Kidney tubule cell (primary cell): Measurements from ENCODE around the gene SETD2.

Experiments used
- DNase-seq: peaks from one replicate; pipeline ENCODE4 v3.0.0-alpha.2; 2018; ENCODE audit warnings: low spot score

Gene SETD2

DNA sequence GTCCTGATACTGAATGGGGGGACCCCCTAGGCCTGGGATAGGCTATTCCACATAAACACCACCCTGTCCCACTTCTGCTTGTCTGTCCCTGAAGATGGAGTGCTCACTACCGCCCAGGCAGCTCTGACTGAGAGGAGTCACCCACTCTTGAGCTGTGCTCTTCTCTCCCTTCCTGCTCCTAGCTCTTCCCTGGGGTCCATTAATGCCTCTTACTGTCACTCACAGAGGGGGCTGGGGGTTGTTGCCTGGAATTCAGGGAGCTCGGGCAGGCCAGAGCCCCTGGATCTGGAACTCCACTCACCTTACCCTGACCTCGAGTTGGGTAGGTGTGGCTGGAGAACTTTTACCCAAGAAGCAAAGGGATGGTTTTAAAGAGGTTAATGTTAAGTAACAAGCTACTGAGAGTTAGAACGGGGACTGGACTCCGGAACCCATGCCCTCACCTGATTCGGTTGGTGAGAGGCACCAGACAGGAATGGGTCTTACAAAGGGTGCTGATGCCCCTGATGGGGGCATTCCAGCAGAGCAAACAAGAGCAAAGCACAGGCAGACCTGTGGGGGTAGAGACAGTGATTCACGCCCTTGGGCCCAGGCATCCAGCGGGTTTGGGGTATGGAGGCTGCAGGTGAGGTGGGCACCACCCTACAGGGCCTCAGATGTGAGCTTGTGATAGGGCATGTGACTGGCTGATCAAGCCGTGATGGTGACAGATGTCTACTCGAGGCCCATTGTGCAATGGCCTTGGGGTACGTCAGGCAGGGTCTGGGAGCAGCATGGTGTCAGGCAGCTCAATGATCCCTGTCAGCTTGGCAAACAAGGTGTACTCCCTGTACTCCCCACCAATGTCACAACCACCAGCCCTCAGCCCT is 179.1 kb downstream of the SETD2 start:
- no peak for DNase-seq

DNA sequence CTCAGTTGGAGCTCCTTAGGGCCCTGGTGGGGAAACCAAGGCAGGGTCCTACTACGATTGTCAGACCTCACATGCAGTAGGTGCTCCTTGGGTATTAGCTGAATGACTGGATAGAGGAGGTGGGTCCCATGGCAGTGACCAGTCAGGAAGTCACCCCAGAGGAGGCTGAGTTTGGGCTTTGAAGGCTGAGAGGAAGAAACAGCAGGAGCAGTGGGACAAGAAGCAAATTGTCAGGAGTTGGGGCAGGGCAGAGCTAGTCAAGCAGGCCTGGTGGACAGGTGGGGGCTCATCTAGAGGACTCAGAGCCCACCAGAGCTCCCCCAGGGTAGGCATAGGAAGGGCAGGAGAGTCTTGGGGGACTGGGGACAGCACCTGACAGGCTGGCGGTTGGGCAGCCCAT is 181.4 kb downstream of the SETD2 start:
- no peak for DNase-seq

DNA sequence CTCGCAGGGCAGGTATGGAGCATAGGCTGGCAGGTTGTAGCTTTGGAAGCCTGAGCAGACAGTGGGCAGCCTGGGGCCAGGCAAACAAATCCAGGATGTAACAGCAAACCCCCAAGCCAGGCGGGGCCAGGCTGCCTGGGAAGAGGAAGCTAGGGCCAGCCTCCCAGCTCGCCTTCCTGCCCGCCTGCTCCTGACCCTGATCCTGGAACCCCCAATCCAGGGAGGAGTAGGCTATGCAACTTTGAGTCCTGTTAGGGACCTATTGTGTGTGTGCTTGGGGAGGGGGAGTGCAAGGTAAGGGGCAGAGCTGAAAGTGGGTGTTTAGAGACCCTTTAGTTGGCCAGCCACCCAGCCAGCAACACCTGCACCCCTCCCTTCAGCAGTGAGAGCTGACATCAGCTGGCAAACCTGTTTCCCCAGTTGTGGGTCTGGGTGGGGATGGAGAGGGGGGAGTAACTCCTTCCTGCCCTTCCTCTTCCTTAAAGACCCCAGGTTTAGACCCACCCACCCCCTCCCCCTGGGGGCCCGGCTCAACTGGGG is 181.9 kb downstream of the SETD2 start:
- DNase-seq: peak; percentile 44

DNA sequence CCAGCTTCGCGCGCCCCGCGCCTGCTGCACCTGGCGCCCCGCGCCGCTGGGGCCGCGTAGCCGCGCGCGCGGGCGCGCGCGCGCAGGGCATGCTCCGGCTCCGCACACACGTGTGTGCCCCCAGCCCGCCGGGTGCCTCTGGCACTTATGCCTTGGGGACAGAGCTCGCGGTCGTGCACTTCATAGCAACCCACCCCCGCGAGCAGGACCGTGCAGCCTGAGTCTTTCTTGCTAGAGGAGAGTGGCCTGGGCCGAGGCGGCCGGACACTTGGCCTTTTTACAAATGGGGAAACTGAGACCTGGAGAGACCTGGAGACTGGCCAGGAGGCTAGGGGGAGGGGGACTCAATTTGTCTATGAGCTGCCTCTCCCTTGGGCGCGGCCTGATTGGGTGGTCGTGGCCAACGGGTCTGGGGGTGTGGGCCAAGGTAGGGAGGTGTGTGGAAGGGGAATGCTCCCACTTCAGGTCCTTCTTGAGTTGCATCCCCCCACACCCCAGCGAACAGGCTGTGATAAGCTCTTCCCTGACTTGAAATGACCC is 183.9 kb downstream of the SETD2 start:
- DNase-seq: no peak

DNA sequence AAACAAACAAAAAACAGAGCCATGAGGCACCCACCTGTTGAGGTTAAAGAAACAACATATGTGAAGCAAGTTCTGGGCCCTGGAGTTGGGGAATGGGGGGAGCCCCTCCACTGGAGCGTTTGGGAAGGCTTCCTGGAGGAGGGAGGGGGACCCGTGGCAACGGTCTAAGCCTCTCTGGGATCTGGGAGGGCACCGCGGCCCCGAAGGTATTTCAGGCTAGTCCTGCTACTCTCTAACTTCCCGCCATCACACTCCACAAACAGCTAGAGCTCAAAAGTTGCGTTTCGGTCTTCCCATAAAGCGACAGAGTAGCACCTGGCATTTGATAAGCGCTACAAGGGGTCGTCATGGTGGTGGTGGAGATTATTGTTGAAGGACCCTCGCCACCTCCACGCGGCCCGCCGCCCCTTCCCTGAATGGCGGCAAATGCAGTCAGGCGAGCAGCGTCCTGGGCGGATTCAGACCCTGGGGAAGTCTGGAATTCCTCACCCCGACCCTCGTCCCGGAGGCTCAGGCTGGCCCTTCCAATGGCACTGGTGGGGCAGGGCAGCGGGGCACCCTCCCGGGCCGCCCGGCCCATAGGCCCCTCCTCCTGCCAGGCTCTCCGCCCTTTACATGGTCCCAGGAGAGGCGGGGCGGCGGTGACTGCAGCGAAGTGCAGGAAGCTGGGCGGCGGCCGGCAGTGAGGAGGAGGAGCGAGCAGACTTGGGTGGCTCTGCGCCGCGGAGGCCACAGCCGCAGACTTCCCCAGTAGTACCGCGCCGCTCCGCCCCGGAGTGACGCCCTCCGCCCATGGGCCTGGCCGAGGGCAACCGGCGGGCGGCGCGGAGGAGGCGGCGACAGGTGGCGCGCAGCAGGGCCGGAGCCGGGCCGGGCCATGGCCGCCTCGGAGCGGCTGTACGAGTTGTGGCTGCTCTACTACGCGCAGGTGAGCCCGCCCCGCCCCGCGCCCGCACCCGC is 184.6 kb downstream of the SETD2 start, which contains the start of gene NBEAL2:
NBEAL2 (plus strand) TSS at position 682 of the 960 bp plus-strand sequence; CDS start at position 878, 196 bp downstream.
- peak; percentile 97 for DNase-seq

DNA sequence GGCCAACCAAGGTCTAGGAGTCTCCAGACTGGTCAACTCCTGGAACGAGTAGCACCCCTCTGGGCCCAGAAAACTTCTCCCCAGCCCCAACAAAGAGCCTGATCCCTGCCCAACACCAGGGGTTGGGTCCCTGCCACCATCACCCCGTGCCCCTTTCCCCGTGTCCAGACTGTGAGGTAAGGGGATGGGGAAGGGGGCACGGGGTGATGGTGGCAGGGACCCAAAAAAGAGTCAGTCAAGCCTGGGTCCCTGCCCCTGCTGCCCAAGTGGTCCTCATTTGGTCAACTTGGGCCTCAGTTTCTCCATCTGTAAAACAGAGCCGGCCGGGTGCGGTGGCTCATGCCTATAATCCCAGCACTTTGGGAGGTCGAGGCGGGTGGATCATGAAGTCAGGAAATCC is 185.5 kb downstream of the SETD2 start:
- DNase-seq: no peak

DNA sequence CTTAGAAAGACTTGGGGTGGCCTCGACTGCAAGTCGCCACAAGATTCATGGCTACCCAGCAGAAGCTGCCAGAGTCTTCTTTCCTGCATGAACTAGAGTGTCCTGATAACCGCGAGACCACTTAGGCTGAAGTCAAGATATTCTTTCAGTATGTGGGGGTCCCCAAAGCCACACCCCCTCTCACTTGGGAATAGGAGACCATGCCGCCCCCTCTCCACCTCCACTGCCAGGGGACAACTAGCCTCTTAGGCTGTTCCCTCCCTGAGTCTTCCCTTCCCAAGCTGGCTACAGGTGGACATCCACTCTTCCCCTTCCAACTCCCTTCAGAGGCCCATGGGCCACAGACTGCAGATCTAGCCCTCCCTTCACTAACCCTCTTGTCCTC is 186.1 kb downstream of the SETD2 start:
- DNase-seq: no peak

DNA sequence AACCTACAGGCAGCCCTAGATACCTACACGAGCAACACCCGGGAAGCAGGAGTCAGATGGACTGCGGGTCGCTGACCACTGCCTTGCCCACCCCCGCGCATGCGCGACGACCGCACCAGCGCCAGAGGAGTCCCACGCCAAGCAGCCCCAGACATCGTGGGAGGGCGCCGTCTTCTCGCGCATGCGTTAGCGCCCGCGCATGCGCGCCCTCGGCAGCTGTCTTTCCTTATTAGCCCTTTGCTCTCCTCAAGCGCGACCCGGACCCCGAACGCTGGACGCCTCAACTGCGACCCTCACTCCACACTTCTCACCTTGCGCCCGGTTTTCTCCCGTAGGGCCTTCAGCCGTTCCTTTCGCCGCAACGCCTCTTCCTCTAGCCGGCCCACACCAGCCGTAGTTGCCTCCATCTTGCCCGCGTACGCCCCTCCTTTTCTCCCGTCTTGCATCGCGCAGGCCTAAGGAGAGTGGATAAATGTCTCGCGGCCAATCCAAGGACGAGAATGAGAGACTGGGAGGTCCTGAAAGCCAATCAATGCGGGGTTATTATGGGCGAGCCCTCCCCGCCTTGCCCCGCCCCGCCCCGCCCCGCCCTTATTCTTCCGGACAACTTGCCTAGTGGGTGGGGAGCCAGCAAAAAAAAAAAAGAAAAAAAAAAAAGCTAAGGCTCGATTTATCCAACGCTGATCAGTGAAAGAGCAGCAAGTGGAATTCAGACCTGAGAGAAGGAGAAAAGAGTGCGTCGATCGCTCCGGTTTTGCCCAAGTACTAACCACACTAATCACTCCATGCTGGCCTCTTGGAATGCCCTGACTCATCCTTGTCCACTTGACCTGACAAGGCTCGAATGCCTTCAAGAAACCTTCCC is 187.4 kb downstream of the SETD2 start, which contains the start of gene CCDC12:
CCDC12 (minus strand) TSS at position 420 of the 865 bp plus-strand sequence; CDS start at position 407, 13 bp downstream.
- DNase-seq: peak; percentile 99

DNA sequence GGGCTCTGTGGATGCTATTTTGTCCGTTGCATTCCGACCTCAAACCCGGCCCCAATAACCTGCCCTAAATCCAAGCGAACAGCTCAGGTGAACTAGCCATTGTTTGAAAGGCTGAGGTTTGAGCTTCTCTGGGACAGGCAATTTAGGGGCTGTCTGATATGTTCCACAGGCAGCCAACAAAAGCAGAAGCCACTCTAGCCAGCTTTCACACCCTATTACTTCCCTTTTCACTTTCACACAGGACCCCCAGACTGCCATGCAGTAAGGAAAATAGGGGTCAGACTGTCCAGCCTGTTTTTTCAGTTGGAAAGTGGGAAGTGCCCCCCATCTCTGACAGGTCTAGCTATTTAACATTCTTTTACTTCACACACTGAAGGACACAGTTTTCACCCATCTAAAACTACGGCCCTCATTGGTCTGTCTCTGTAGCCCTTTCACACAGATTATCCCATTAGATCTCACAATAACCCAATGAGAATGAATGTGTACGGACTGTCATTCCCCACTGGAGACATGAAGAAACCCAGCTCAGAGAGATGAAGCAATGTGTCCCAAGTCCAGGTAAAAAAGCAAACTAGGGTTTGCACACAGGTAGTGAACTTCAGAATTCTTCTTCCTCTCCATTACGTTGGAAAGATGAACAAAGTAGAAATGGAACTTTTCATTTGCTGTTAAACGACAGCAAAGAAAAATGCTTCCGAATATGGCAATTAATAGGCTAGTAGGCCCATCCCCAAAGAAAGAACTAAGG is 189.3 kb downstream of the SETD2 start:
- no peak for DNase-seq

DNA sequence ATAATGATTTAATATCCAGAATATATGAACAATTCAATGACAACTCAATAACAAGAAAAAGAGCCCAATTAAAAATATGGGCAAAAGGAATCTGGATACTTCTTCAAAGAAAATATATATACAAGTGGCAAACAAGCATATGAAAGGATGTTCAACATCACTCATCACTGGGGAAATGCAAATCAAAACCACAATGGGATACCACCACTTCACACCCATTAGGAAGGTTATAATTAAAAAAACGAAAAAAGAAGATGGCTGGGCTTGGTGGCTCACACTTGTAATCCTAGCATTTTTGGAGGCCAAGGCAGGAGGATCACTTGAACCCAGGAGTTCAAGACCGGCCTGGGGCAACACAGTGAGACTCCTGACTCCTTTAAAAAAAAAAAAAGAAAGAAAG is 191.5 kb downstream of the SETD2 start:
- no peak for DNase-seq

DNA sequence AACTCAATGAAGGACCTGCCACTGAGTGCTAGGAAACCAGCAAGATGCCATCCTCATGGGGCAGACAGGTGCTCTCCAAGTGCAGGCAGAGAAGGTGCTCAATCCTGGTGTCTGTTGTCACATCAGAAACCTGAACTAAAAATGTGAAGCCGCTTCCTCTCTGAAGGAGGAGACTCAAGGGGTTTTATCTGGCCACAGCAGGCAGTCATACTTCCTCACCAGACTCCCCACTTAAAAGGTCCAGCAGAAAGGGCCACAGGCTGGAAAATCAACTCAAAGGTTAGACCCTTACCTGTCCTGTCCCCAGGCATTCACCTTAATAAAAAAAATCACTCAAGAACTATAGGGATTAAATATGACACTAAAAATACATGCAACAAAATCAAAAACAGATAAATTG is 192.2 kb downstream of the SETD2 start:
- no peak for DNase-seq

DNA sequence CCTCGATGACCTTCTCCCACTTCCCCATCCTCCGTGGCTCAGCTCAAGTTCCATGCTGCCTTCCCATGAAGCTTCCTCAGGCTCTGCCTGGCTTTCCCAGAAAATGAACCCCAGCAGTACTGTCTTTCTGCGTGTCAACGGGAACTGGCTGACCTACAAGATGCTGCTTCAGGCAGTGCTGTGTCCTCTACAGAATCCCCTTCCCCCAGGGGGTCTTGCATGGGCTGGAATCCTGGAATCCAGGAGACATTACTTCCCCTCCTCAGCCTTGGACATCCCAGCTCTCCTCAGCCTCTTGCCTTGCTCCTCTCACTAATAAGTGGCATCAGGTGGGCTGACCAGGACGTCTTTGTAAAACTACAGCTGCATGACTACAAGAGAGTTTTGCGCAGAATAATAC is 192.8 kb downstream of the SETD2 start:
- DNase-seq: no peak

DNA sequence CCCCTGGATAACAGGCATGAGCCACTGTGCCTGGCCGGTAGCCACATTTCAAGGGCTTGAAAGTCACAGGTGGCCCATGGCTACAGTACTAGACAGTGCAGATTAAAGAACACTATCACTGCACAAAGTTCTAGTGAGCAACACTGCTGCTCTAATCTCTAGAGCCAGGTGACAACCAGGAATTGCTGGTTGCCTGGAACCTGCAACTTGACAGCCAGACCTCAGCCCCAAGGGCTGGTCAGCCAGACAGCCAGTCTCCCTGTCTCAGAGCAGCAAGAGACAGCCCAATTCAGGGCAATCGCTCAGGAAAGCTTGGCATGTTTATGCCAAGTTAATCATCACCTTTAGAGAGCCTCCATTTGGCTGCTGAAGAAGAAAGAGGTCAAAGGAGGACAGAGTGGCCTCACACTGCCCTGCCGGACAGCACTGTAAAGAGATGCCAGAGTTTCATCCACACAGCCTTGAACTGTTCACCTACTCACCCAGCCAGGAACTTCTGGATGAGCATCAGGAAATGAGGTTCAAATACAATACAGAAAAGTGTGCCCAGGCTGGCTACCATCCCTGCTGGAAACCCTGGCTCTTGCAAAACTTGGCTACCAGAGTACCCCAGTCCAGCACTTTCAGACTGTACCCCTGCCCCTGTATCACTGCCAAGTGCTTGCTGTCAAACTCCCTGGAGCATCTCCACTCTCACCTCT is 193.4 kb downstream of the SETD2 start:
- DNase-seq: peak; percentile 82

DNA sequence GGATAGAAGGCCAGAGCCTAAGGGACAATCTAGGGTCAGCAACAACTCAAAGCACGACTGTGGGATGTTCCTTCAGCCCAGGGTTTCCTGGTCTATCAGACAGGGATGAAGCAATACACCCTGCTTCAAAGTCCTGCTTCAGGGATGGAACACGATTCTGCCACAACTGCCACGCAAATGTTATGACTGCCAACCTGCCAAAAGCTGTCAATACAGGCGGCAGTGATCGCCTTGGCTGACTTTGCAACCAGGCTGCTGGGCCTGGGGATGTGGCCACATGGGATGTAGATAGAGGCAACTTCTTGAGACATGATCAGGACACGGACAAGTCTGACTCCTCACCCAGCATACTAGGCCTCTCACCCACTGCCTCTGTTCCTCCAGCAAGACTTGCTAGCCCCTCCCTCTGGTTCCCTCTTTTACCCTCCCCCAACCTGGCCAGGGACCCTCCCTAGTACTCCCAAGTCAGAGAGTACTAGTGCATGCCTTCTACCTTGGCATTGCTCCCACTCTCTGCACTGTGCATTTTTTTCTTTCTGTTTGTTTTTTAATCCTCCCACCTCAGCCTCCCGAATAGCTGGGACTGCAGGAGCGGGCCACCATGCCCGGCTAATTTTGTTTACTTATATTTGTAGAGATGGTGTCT is 195.0 kb downstream of the SETD2 start:
- no peak for DNase-seq

DNA sequence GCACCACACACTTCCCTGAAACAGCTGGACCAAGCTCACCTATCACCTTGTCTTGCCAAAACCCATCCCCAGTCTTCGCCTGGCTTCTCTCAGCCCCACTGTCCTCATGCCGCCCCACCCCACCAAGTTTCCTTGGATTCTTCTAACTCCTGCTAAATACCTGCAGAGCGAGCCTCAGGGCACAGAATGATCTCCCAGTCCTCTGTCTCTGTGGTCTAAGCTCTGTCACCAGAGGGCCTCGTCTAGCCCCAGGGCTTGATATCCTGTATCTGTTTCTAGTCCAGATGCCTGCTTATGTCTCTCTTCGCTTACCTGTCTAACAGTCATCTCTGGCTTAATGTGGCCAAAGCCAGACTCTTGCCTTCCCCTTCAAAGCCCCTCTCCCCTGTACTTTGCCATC is 197.1 kb downstream of the SETD2 start:
- no peak for DNase-seq
